Measurements from ENCODE around the gene ATP1A2.

GRCh38 chr1:160125746-160126145 is 10.2 kb downstream of the ATP1A2 start:
- TF ChIP-seq, protein P1, sequence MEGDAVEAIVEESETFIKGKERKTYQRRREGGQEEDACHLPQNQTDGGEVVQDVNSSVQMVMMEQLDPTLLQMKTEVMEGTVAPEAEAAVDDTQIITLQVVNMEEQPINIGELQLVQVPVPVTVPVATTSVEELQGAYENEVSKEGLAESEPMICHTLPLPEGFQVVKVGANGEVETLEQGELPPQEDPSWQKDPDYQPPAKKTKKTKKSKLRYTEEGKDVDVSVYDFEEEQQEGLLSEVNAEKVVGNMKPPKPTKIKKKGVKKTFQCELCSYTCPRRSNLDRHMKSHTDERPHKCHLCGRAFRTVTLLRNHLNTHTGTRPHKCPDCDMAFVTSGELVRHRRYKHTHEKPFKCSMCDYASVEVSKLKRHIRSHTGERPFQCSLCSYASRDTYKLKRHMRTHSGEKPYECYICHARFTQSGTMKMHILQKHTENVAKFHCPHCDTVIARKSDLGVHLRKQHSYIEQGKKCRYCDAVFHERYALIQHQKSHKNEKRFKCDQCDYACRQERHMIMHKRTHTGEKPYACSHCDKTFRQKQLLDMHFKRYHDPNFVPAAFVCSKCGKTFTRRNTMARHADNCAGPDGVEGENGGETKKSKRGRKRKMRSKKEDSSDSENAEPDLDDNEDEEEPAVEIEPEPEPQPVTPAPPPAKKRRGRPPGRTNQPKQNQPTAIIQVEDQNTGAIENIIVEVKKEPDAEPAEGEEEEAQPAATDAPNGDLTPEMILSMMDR (IDR thresholded peaks at IDR 0.05 in 2 of 3, conservative IDR thresholded peaks at IDR 0.05 in 1 of 3; ENCODE audit: control insufficient read depth in 2 of 3, extremely low read depth in 1 of 3, insufficient read depth in 1 of 3, low read depth in 3 of 3, low read length in 3 of 3), result no peak
- TF ChIP-seq ESRRA (IDR thresholded peaks at IDR 0.05; ENCODE audit: low read length), result no peak
- TF ChIP-seq RAD21 (IDR thresholded peaks at IDR 0.05; ENCODE audit: insufficient read depth, low read depth, low read length), result no peak
- no peak for TF ChIP-seq POLR2A (IDR thresholded peaks at IDR 0.05; ENCODE audit: low read depth, low read length)
- TF ChIP-seq BMI1 (IDR thresholded peaks at IDR 0.05; ENCODE audit: borderline replicate concordance), result no peak
- no peak for TF ChIP-seq EP300 (IDR thresholded peaks at IDR 0.05; ENCODE audit: borderline replicate concordance in 1 of 2, control insufficient read depth in 1 of 2, low read depth in 2 of 2, low read length in 2 of 2)
- no peak for TF ChIP-seq SP1 (IDR thresholded peaks at IDR 0.05; ENCODE audit: low read depth, low read length)
- TF ChIP-seq SREBF1 (IDR thresholded peaks at IDR 0.05; ENCODE audit: low read length), result no peak
- TF ChIP-seq ZNF687 (IDR thresholded peaks at IDR 0.05), result no peak
- no peak for TF ChIP-seq REST (IDR thresholded peaks at IDR 0.05; ENCODE audit: low read depth, low read length)
- TF ChIP-seq MYC (IDR thresholded peaks at IDR 0.05; ENCODE audit: insufficient read depth, insufficient read length, insufficient replicate concordance, low read length, severe bottlenecking), result no peak
- TF ChIP-seq TCF3 (IDR thresholded peaks at IDR 0.05; ENCODE audit: borderline replicate concordance, insufficient read depth, low read depth, low read length), result no peak
